SK-N-SH treated with all-trans-retinoic acid at 6 μM for 48 hours (cell line): ENCODE results near the gene KRTAP1-5.
"Not testable (repeated sequence)": the region's sequence is repeated elsewhere in the genome, so short reads cannot be mapped to it uniquely, and the experiment has no call there.

Source experiments
- ATAC-seq: fragments of 200-7000 bp; cut with Tn5 transposase; 3 replicates; pipeline ENCODE4 v1.9.1; 2020; ENCODE audit warnings: mild to moderate bottlenecking, moderate library complexity
- ARNTL ChIP-seq: fragments of 450-650 bp; formaldehyde crosslinking; IDR thresholded peaks from 2 replicates; pipeline ENCODE4 v1.5.0; 2020; ENCODE audit warnings: low read depth, mild to moderate bottlenecking, moderate library complexity, borderline replicate concordance
- BACH2 ChIP-seq: fragments of 250-450 bp; sonication (Bioruptor Pico); IDR thresholded peaks from 2 replicates; pipeline ENCODE4 v1.9.0; 2021; ENCODE audit warnings: mild to moderate bottlenecking, borderline replicate concordance
- CREB5 ChIP-seq: fragments of 250-450 bp; sonication (Bioruptor Pico); IDR thresholded peaks from 2 replicates; pipeline ENCODE4 v1.5.1; 2020; ENCODE audit warnings: low read depth, mild to moderate bottlenecking, moderate library complexity
- ESRRG ChIP-seq: fragments of 250-450 bp; sonication (Bioruptor Pico); IDR thresholded peaks from 2 replicates; pipeline ENCODE4 v1.6.1; 2021; ENCODE audit warnings: mild to moderate bottlenecking
- GLIS3 ChIP-seq: fragments of 250-450 bp; sonication (Bioruptor Pico); IDR thresholded peaks from 2 replicates; pipeline ENCODE4 v1.5.0; 2020; ENCODE audit warnings: mild to moderate bottlenecking, moderate library complexity
- ISL1 ChIP-seq: fragments of 250-450 bp; sonication (Bioruptor Pico); IDR thresholded peaks from 2 replicates; pipeline ENCODE4 v2.1.2; 2022; ENCODE audit warnings: mild to moderate bottlenecking, moderate library complexity
- OSR1 ChIP-seq: fragments of 250-450 bp; sonication (Bioruptor Pico); IDR thresholded peaks from 2 replicates; pipeline ENCODE4 v1.8.0; 2022; ENCODE audit warnings: moderate library complexity, mild to moderate bottlenecking, inconsistent platforms
- PATZ1 ChIP-seq: fragments of 250-450 bp; sonication (Bioruptor Pico); IDR thresholded peaks from 2 replicates; pipeline ENCODE4 v1.8.0; 2020; ENCODE audit warnings: mild to moderate bottlenecking, moderate library complexity, borderline replicate concordance
- POU6F1 ChIP-seq: fragments of 250-450 bp; sonication (Bioruptor Pico); IDR thresholded peaks from 2 replicates; pipeline ENCODE4 v1.8.0; 2021; ENCODE audit warnings: low read depth, mild to moderate bottlenecking, moderate library complexity, borderline replicate concordance
- PPARA ChIP-seq: fragments of 250-450 bp; sonication (Bioruptor Pico); IDR thresholded peaks from 2 replicates; pipeline ENCODE4 v1.5.0; 2020; ENCODE audit warnings: mild to moderate bottlenecking, borderline replicate concordance
- RARB ChIP-seq: fragments of 250-450 bp; sonication (Bioruptor Pico); IDR thresholded peaks from 2 replicates; pipeline ENCODE4 v1.8.0; 2021; ENCODE audit warnings: mild to moderate bottlenecking, moderate library complexity
- SNAI2 ChIP-seq: fragments of 250-450 bp; sonication (Bioruptor Pico); IDR thresholded peaks from 2 replicates; pipeline ENCODE4 v1.5.0; 2020; ENCODE audit warnings: mild to moderate bottlenecking, moderate library complexity
- TCF4 ChIP-seq: fragments of 250-450 bp; sonication (Bioruptor Pico); IDR thresholded peaks from 2 replicates; pipeline ENCODE4 v1.8.0; 2021; ENCODE audit warnings: mild to moderate bottlenecking, moderate library complexity, borderline replicate concordance
- TOX ChIP-seq: fragments of 250-450 bp; sonication (Bioruptor Pico); IDR thresholded peaks from 2 replicates; pipeline ENCODE4 v1.8.0; 2021; ENCODE audit warnings: mild to moderate bottlenecking, moderate library complexity, borderline replicate concordance
- TSHZ2 ChIP-seq: fragments of 250-450 bp; sonication (Bioruptor Pico); IDR thresholded peaks from 2 replicates; pipeline ENCODE4 v1.5.0; 2020; ENCODE audit warnings: mild to moderate bottlenecking, moderate library complexity
- ZC3H10 ChIP-seq: fragments of 250-450 bp; sonication (Bioruptor Pico); IDR thresholded peaks from 2 replicates; pipeline ENCODE4 v1.5.1; 2021; ENCODE audit warnings: mild to moderate bottlenecking, moderate library complexity
- ZFP3 ChIP-seq: fragments of 250-450 bp; sonication (Bioruptor Pico); IDR thresholded peaks from 2 replicates; pipeline ENCODE4 v1.5.0; 2020; ENCODE audit warnings: mild to moderate bottlenecking, moderate library complexity
- ZFP30 ChIP-seq: fragments of 450-650 bp; formaldehyde crosslinking; IDR thresholded peaks from 2 replicates; pipeline ENCODE4 v1.5.0; 2022; ENCODE audit warnings: mild to moderate bottlenecking, moderate library complexity
- ZNF565 ChIP-seq: fragments of 450-650 bp; formaldehyde crosslinking; conservative IDR thresholded peaks from 2 replicates; pipeline ENCODE4 v1.5.0; 2020; ENCODE audit warnings: low read depth, mild to moderate bottlenecking, moderate library complexity
- ZNF70 ChIP-seq: fragments of 450-650 bp; formaldehyde crosslinking; IDR thresholded peaks from 2 replicates; pipeline ENCODE4 v1.5.0; 2020; ENCODE audit warnings: mild to moderate bottlenecking, moderate library complexity

KRTAP1-5 gene

GRCh38 chr17:41002814-41003213, 24.2 kb downstream of the KRTAP1-5 start (continued):
- TF ChIP-seq POU6F1, result no peak
- no peak for TF ChIP-seq BACH2
- TF ChIP-seq PATZ1, result no peak

- TF ChIP-seq OSR1 (CRISPR knock-in tag), result no peak
- no peak for TF ChIP-seq ZNF70
- no peak for TF ChIP-seq ESRRG (CRISPR knock-in tag)
- no peak for TF ChIP-seq ARNTL (CRISPR knock-in tag)
- TF ChIP-seq ISL1 (CRISPR knock-in tag), result no peak
- TF ChIP-seq TCF4 (CRISPR knock-in tag), result no peak
- no peak for TF ChIP-seq CREB5 (CRISPR knock-in tag)
- TF ChIP-seq TOX (CRISPR knock-in tag), result no peak
- no peak for TF ChIP-seq POU6F1
- TF ChIP-seq ZC3H10 (CRISPR knock-in tag), result no peak
- no peak for TF ChIP-seq PPARA (CRISPR knock-in tag)
- TF ChIP-seq SNAI2 (CRISPR knock-in tag), result no peak
- TF ChIP-seq TSHZ2 (CRISPR knock-in tag), result no peak
- ATAC-seq, result no peak
Observed at GRCh38 chr17:41001795-41002194, 25.2 kb downstream of the KRTAP1-5 start.

GRCh38 chr17:40999563-40999962, 27.4 kb downstream of the KRTAP1-5 start, which contains the start of gene KRTAP3-2:
TSS of gene KRTAP3-2 (minus strand) at chr17:40999906. CDS start at chr17:40999853, 53 bp downstream.
- ATAC-seq, result not testable (repeated sequence)

- no peak for ATAC-seq
- TF ChIP-seq PATZ1, result no peak
- TF ChIP-seq ZNF70, result no peak
- TF ChIP-seq TOX (CRISPR knock-in tag), result no peak
- TF ChIP-seq ZNF565, result no peak
- TF ChIP-seq ARNTL (CRISPR knock-in tag), result no peak
- TF ChIP-seq ZFP3 (CRISPR knock-in tag), result no peak
- TF ChIP-seq OSR1 (CRISPR knock-in tag), result no peak
- TF ChIP-seq ZFP30 (CRISPR knock-in tag), result no peak
- no peak for TF ChIP-seq GLIS3 (CRISPR knock-in tag)
- no peak for TF ChIP-seq RARB
- TF ChIP-seq SNAI2 (CRISPR knock-in tag), result no peak
- no peak for TF ChIP-seq ZC3H10 (CRISPR knock-in tag)
- no peak for TF ChIP-seq TSHZ2 (CRISPR knock-in tag)
- TF ChIP-seq ISL1 (CRISPR knock-in tag), result no peak
- no peak for TF ChIP-seq BACH2
Observed at GRCh38 chr17:40997361-40997760, 29.6 kb downstream of the KRTAP1-5 start.
